GM23248 (cell line): ENCODE measurements around the gene MACROD2.

Experiments
- EZH2 ChIP-seq: fragments of 200-600 bp; sonication (generic); IDR thresholded peaks from 2 replicates; pipeline ENCODE4 v1.6.1; 2018; ENCODE audit warnings: antibody characterized with exemption, mild to moderate bottlenecking; ENCODE audit not compliant: insufficient read depth, poor library complexity, severe bottlenecking
- EZH2phosphoT487 ChIP-seq: fragments of 200-600 bp; sonication (generic); IDR thresholded peaks from 2 replicates; pipeline ENCODE4 v1.6.1; 2018; ENCODE audit warnings: antibody characterized with exemption, moderate library complexity, mild to moderate bottlenecking, low read depth; ENCODE audit not compliant: insufficient read depth

DNA sequence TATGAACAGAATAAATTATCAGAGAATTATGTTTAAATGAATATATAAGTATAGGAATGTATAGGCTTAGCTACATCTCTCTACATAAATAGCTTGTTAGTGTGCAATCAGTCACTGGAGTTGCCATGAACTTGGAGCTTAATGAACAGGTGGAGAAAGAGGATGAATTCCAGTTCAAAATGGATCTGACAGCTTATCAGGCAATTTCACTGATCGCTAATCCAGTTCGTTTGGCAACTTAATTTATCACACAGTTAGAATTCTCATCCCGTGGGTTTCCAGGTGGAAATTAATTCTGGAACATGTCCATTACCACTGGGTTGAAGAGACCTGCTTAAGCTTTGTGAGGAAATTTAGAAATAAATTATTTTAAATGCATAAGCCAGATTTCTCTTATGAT is 118.1 kb downstream of the MACROD2 start:
- no peak for TF ChIP-seq EZH2
- no peak for TF ChIP-seq EZH2phosphoT487
